Neural progenitor cell (in vitro differentiated cells): ENCODE measurements around the gene SND1. TPM values are rescaled to one million over a fixed set of nuclear protein-coding genes. Genes with fewer than 3 reads are reported as not detected.

Experiments
- DNase-seq: peaks from one replicate; pipeline ENCODE4 v3.0.0-alpha.2; 2016; ENCODE audit warnings: low spot score
- H2AFZ ChIP-seq: fragments of 200-600 bp; sonication (generic); replicated peaks from 2 replicates; pipeline ENCODE4 v1.6.1; 2016; ENCODE audit warnings: antibody characterized with exemption
- H3F3A ChIP-seq: fragments of 200-600 bp; sonication (generic); 2 replicates; pipeline ENCODE4 v1.6.1; 2016; ENCODE audit warnings: antibody characterized with exemption, low read depth
- H3K27ac ChIP-seq: fragments of 200-600 bp; sonication (generic); 2 replicates; pipeline ENCODE4 v1.5.1; 2016; ENCODE audit warnings: mild to moderate bottlenecking
- H3K27me3 ChIP-seq: fragments of 200-600 bp; sonication (generic); 2 replicates; pipeline ENCODE4 v1.6.1; 2016; ENCODE audit warnings: mild to moderate bottlenecking, moderate library complexity
- H3K36me3 ChIP-seq: fragments of 200-600 bp; sonication (generic); 2 replicates; pipeline ENCODE4 v1.5.1; 2016
- H3K4me1 ChIP-seq: fragments of 200-600 bp; sonication (generic); 2 replicates; pipeline ENCODE4 v1.6.1; 2016; ENCODE audit warnings: mixed run types
- H3K4me2 ChIP-seq: fragments of 200-600 bp; sonication (generic); 2 replicates; pipeline ENCODE4 v1.6.1; 2016
- H3K4me3 ChIP-seq: fragments of 200-600 bp; sonication (generic); 2 replicates; pipeline ENCODE4 v1.5.1; 2016
- H3K79me2 ChIP-seq: fragments of 200-600 bp; sonication (generic); 2 replicates; pipeline ENCODE4 v1.6.1; 2016; ENCODE audit warnings: low read depth
- H3K9ac ChIP-seq: fragments of 200-600 bp; sonication (generic); 2 replicates; pipeline ENCODE4 v1.6.1; 2016
- H3K9me3 ChIP-seq: fragments of 200-600 bp; sonication (generic); 2 replicates; pipeline ENCODE4 v1.5.1; 2016; ENCODE audit warnings: low read depth
- H4K20me1 ChIP-seq: fragments of 200-600 bp; sonication (generic); 2 replicates; pipeline ENCODE4 v1.6.1; 2016; ENCODE audit warnings: low read depth
- H3K27ac Mint-ChIP-seq: 3 replicates; pipeline ENCODE4 v1.8.0; 2021; ENCODE audit warnings: mixed read lengths
- H3K27me3 Mint-ChIP-seq: 2 replicates; pipeline ENCODE4 v1.8.0; 2022; ENCODE audit warnings: low read depth, mild to moderate bottlenecking, inconsistent platforms, moderate library complexity, mixed read lengths; ENCODE audit not compliant: insufficient read depth
- H3K36me3 Mint-ChIP-seq: 3 replicates; pipeline ENCODE4 v1.8.0; 2021; ENCODE audit warnings: mixed read lengths
- H3K4me1 Mint-ChIP-seq: 3 replicates; pipeline ENCODE4 v1.8.0; 2021; ENCODE audit warnings: mixed read lengths
- H3K4me3 Mint-ChIP-seq: 3 replicates; pipeline ENCODE4 v1.8.0; 2021; ENCODE audit warnings: mild to moderate bottlenecking, moderate library complexity, mixed read lengths
- H3K9me3 Mint-ChIP-seq: 3 replicates; pipeline ENCODE4 v1.8.0; 2020; ENCODE audit warnings: mixed read lengths
- EZH2 ChIP-seq: fragments of 200-600 bp; sonication (generic); IDR thresholded peaks from 2 replicates; pipeline ENCODE4 v1.6.1; 2017; ENCODE audit warnings: antibody characterized with exemption, mild to moderate bottlenecking, moderate library complexity
- EZH2phosphoT487 ChIP-seq: fragments of 200-600 bp; sonication (generic); IDR thresholded peaks from 2 replicates; pipeline ENCODE4 v1.6.1; 2017; ENCODE audit warnings: antibody characterized with exemption
- total RNA-seq: library from RNA; depleted of rRNA; stranded (reverse); fragments of >200 nt; gene quantifications from 2 replicates; pipeline ENCODE4 v1.2.3, GENCODE V29; 2015; ENCODE audit warnings: low replicate concordance
- TF ChIP-seq, protein P1 (sequence below): fragments of 200-600 bp; sonication (generic); IDR thresholded peaks from 2 replicates; pipeline ENCODE4 v1.5.1; 2017; ENCODE audit warnings: antibody characterized with exemption, mild to moderate bottlenecking

SND1 gene
- total RNA-seq, 1 donor from 2014 or later: 154 TPM

DNA sequence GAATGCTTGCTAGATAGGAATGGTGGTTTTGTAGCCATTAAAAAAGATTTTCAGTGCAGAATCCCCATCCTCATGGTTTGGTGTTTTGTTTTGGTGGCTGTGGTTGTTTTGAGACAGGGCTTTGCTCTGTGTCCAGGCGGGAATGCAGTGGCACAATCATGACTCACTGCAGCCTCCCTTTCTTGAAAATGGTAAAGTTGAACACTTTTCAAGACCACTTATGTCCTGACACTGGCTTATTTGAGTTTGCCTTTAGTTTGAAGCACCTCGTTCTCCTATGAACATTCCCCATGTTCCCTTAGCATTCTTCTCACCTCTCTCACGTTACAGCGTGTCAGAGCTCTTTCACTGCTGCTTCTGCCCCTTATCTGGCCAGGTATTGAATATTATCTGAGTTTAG is 239.2 kb downstream of the SND1 start:
- Mint-ChIP-seq H3K27me3 (peaks cover 2% of the 10 kb centered on the region), H3K4me1 (peaks cover 27% of the 10 kb centered on the region), H3K4me3 (no peak overlapping the region), H3K27ac (no peak overlapping the region), H3K36me3 (peaks cover 30% of the 10 kb centered on the region), H3K9me3 (peaks cover 2% of the 10 kb centered on the region)
- no peak overlapping the region for H3K9ac ChIP-seq
- no peaks in the 10 kb centered on the region for H3K27me3 ChIP-seq
- TF ChIP-seq, protein P1, sequence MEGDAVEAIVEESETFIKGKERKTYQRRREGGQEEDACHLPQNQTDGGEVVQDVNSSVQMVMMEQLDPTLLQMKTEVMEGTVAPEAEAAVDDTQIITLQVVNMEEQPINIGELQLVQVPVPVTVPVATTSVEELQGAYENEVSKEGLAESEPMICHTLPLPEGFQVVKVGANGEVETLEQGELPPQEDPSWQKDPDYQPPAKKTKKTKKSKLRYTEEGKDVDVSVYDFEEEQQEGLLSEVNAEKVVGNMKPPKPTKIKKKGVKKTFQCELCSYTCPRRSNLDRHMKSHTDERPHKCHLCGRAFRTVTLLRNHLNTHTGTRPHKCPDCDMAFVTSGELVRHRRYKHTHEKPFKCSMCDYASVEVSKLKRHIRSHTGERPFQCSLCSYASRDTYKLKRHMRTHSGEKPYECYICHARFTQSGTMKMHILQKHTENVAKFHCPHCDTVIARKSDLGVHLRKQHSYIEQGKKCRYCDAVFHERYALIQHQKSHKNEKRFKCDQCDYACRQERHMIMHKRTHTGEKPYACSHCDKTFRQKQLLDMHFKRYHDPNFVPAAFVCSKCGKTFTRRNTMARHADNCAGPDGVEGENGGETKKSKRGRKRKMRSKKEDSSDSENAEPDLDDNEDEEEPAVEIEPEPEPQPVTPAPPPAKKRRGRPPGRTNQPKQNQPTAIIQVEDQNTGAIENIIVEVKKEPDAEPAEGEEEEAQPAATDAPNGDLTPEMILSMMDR: no peak
- TF ChIP-seq EZH2 (no peak), EZH2phosphoT487 (no peak)
- no peaks in the 10 kb centered on the region for H3K36me3 ChIP-seq
- no peaks in the 10 kb centered on the region for H3K9me3 ChIP-seq
- DNase-seq: no peak
- H3K4me2 ChIP-seq: no peak overlapping the region
- H2AFZ ChIP-seq: no peak overlapping the region
- H3F3A ChIP-seq: peaks cover 9% of the 10 kb centered on the region
- H3K4me3 ChIP-seq: no peak overlapping the region
- no peaks in the 10 kb centered on the region for H4K20me1 ChIP-seq
- no peaks in the 10 kb centered on the region for H3K79me2 ChIP-seq
- peaks cover 31% of the 10 kb centered on the region for H3K4me1 ChIP-seq
- H3K27ac ChIP-seq: no peak overlapping the region

DNA sequence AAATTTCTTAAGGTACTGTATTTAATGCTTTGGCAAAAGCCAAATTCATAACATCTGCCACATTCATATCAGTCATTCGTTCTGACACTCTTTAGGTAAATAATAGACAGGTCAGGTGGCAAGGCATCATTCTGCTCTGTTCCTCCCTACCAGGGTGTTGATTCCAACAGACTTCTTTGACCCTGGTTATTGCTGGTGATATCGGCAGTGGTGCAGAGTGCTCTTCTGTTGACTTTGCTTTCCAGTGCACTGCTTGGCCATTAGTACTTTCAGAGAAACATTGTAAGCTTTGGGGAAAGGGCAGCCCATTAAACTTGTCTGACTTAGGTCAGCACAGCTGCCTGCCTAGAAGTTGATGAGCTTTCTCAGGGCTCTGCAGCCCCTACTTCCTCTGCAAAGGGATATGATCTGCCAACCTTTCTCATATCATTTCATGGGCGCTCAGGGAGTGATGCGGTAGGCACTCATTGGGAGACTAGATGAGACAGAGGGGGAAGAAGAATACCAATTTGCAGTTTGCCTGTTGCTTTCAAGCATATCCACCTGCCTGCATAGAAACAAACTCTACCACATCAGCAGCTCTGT is 240.0 kb downstream of the SND1 start:
- TF ChIP-seq, protein P1: no peak
- TF ChIP-seq EZH2phosphoT487 (no peak), EZH2 (no peak)
- no peak overlapping the region for H3K27ac ChIP-seq
- no peak overlapping the region for H3K9ac ChIP-seq
- H3K27ac Mint-ChIP-seq: peak overlapping the region; percentile 13
- H3K4me3 ChIP-seq: no peak overlapping the region
- no peaks in the 10 kb centered on the region for H3K27me3 ChIP-seq
- peaks cover 32% of the 10 kb centered on the region for H3K4me1 ChIP-seq
- H3F3A ChIP-seq: peaks cover 5% of the 10 kb centered on the region
- H3K27me3 Mint-ChIP-seq: peaks cover 2% of the 10 kb centered on the region
- H3K4me2 ChIP-seq: no peak overlapping the region
- H3K79me2 ChIP-seq: no peaks in the 10 kb centered on the region
- DNase-seq: no peak
- H3K36me3 Mint-ChIP-seq: peaks cover 30% of the 10 kb centered on the region
- H3K9me3 Mint-ChIP-seq: peaks cover 2% of the 10 kb centered on the region
- no peak overlapping the region for H2AFZ ChIP-seq
- no peak overlapping the region for H3K4me3 Mint-ChIP-seq
- H3K9me3 ChIP-seq: no peaks in the 10 kb centered on the region
- H4K20me1 ChIP-seq: no peaks in the 10 kb centered on the region
- peaks cover 22% of the 10 kb centered on the region for H3K4me1 Mint-ChIP-seq
- H3K36me3 ChIP-seq: no peaks in the 10 kb centered on the region

DNA sequence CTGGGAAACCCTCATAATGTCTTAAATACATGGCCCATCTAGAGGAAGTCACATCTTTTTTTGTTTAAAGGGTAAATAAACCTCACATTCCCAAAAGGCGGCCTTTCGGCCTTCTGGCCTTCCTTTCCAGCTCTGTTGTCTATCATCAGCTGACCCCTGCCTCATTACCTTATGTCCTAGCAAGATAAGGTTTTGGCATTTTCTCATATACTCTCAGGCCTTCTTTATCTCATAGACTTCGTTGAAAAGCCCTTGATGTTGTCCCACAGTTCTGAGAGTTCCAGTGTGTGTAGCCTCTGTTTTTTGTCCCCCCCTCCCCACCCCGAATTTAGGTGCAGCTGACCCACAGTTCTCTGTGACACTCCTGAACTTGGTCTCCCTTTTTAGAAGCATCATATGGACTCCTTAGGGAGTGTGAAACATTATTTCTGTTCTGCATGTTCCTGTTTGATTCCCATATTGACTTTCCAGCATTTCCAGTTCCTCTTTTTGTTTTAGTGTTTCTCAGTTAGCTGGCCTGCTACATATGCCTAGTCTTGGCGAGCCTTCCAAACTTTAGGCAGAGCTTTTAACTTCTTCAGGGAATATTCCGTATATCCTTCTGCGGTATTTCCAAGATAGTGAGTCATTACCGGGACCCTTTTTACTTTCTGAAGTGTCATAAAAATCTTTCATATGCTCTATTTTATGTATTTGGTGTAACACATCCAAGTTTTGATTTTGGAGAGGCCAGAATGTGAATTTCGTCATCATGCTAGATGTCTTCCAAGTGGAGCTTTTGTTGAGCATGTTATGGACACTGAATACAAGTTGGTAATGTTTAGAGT is 240.7 kb downstream of the SND1 start:
- Histone ChIP-seq H3K79me2 (no peaks in the 10 kb centered on the region), H3F3A (no peaks in the 10 kb centered on the region), H4K20me1 (no peaks in the 10 kb centered on the region), H3K27ac (no peak overlapping the region), H3K4me1 (peaks cover 28% of the 10 kb centered on the region), H3K4me3 (no peak overlapping the region), H3K4me2 (no peak overlapping the region), H2AFZ (no peak overlapping the region), H3K27me3 (no peaks in the 10 kb centered on the region), H3K36me3 (no peaks in the 10 kb centered on the region), H3K9me3 (no peaks in the 10 kb centered on the region), H3K9ac (no peak overlapping the region)
- peaks cover 29% of the 10 kb centered on the region for H3K36me3 Mint-ChIP-seq
- H3K9me3 Mint-ChIP-seq: peaks cover 2% of the 10 kb centered on the region
- H3K4me3 Mint-ChIP-seq: no peak overlapping the region
- no peak overlapping the region for H3K27ac Mint-ChIP-seq
- peaks cover 16% of the 10 kb centered on the region for H3K4me1 Mint-ChIP-seq
- no peak for DNase-seq
- TF ChIP-seq EZH2phosphoT487 (no peak), EZH2 (no peak)
- TF ChIP-seq, protein P1: no peak
- peaks cover 2% of the 10 kb centered on the region for H3K27me3 Mint-ChIP-seq
